ENCODE measurements around the gene ABCA9. TPM values are rescaled to one million over a fixed set of nuclear protein-coding genes. Genes with fewer than 3 reads are reported as not detected.

ABCA9 gene
- total RNA-seq, result 2.0 TPM
- polyA plus RNA-seq (ENCODE audit: insufficient read depth, low read depth, low replicate concordance), result 0.45 TPM
- long read RNA-seq, donor 1, result 0 reads
- long read RNA-seq, donor 2, result 0 reads
- long read RNA-seq, donor 3, result 0 reads
- long read RNA-seq, donor 4, result 0 reads
- long read RNA-seq, donor 5, result 0 reads
- long read RNA-seq, donor 6, result 0 reads
- long read RNA-seq, donor 7, partial matches to known transcripts, result 1 of 1 reads
- long read RNA-seq, donor 7, other reads (novel, unspliced or antisense), result 0 of 1 reads
- long read RNA-seq, donor 8, result 0 reads
- long read RNA-seq, donor 9, result 0 reads
- long read RNA-seq, donor 10, result 0 reads

GRCh38 chr17:69060822-69061221, at the start of gene ABCA9:
TSS of gene ABCA9 (minus strand) at chr17:69060927. CDS start at chr17:69051126, 9,801 bp downstream.
- FAIRE-seq (no peak), DNase-seq (peak in 2 of 5 donors; percentile 62 to 76)
- Histone ChIP-seq H3K9me3 (ENCODE audit: control insufficient read depth in 2 of 3, insufficient read depth in 1 of 3, low read length in 3 of 3) (peaks cover 0 to 5% (median 0%) of the 10 kb centered on the region in 3 donors), H3K27ac (ENCODE audit: low read depth in 2 of 2, low read length in 2 of 2) (peak within 1 kb of the TSS in 1 of 2 donors; percentile 42), H3K4me3 (ENCODE audit: low read length in 3 of 3) (no peak within 1 kb of the TSS), H3K9ac (ENCODE audit: low read length in 3 of 3) (no peak within 1 kb of the TSS), H3K27me3 (ENCODE audit: control insufficient read depth, insufficient read depth, low read length) (no peaks in the 10 kb centered on the region), H3K4me1 (ENCODE audit: control insufficient read depth in 2 of 3, insufficient read depth in 2 of 3, low read depth in 1 of 3, low read length in 3 of 3) (no peaks in the 10 kb centered on the region), H3K36me3 (ENCODE audit: control insufficient read depth in 2 of 3, insufficient read depth in 3 of 3, low read length in 3 of 3) (no peaks in the 10 kb centered on the region)
- intact Hi-C loops (cut with DNase I), result no loop called here
- TF ChIP-seq CTCF (IDR thresholded peaks at IDR 0.05; ENCODE audit: borderline replicate concordance, extremely low read depth, insufficient read depth), result no peak

GRCh38 chr17:69105907-69106730, 45.4 kb upstream of the ABCA9 start:
- intact Hi-C loops (cut with DNase I), result no loop called here
- DNase-seq (no peak), FAIRE-seq (peak; percentile 11)
- H3K9me3 ChIP-seq (ENCODE audit: control insufficient read depth in 2 of 3, insufficient read depth in 1 of 3, low read length in 3 of 3), result no peaks in the 10 kb centered on the region
- H3K36me3 ChIP-seq (ENCODE audit: control insufficient read depth in 2 of 3, insufficient read depth in 3 of 3, low read length in 3 of 3), result peaks cover 0 to 3% (median 0%) of the 10 kb centered on the region in 3 donors
- no peak overlapping the region for H3K9ac ChIP-seq (ENCODE audit: low read length in 3 of 3)
- H3K27ac ChIP-seq (ENCODE audit: low read depth in 2 of 2, low read length in 2 of 2), result no peak overlapping the region
- H3K4me3 ChIP-seq (ENCODE audit: low read length in 3 of 3), result no peak overlapping the region
- no peaks in the 10 kb centered on the region for H3K4me1 ChIP-seq (ENCODE audit: control insufficient read depth in 2 of 3, insufficient read depth in 2 of 3, low read depth in 1 of 3, low read length in 3 of 3)
- no peak for TF ChIP-seq CTCF (IDR thresholded peaks at IDR 0.05; ENCODE audit: borderline replicate concordance, extremely low read depth, insufficient read depth)
- H3K27me3 ChIP-seq (ENCODE audit: control insufficient read depth, insufficient read depth, low read length), result no peaks in the 10 kb centered on the region

GRCh38 chr17:69103557-69104233, 43.0 kb upstream of the ABCA9 start:
- no peak overlapping the region for H3K27ac ChIP-seq (ENCODE audit: low read depth in 2 of 2, low read length in 2 of 2)
- H3K4me3 ChIP-seq (ENCODE audit: low read length in 3 of 3), result no peak overlapping the region
- H3K27me3 ChIP-seq (ENCODE audit: control insufficient read depth, insufficient read depth, low read length), result no peaks in the 10 kb centered on the region
- no peak for DNase-seq
- H3K9ac ChIP-seq (ENCODE audit: low read length in 3 of 3), result no peak overlapping the region
- no peaks in the 10 kb centered on the region for H3K4me1 ChIP-seq (ENCODE audit: control insufficient read depth in 2 of 3, insufficient read depth in 2 of 3, low read depth in 1 of 3, low read length in 3 of 3)
- H3K9me3 ChIP-seq (ENCODE audit: control insufficient read depth in 2 of 3, insufficient read depth in 1 of 3, low read length in 3 of 3), result no peaks in the 10 kb centered on the region
- intact Hi-C loops (cut with DNase I), result no loop called here
- TF ChIP-seq CTCF (IDR thresholded peaks at IDR 0.05; ENCODE audit: borderline replicate concordance, extremely low read depth, insufficient read depth), result no peak
- peaks cover 0 to 3% (median 0%) of the 10 kb centered on the region in 3 donors for H3K36me3 ChIP-seq (ENCODE audit: control insufficient read depth in 2 of 3, insufficient read depth in 3 of 3, low read length in 3 of 3)
- no peak for FAIRE-seq
